Kidney epithelial cell (primary cell): ENCODE results near the gene CIC. TPM values are rescaled to one million over a fixed set of nuclear protein-coding genes. Genes with fewer than 3 reads are reported as not detected.

Experiments used
- DNase-seq: peaks from one replicate; pipeline ENCODE4 v3.0.0-alpha.2; 2010; ENCODE audit warnings: low read depth
- H3K27me3 ChIP-seq: 2 replicates; pipeline ENCODE4 v1.6.0; 2011; ENCODE audit warnings: low read length; ENCODE audit not compliant: control insufficient read depth, insufficient read depth
- H3K36me3 ChIP-seq: 2 replicates; pipeline ENCODE4 v1.5.1; 2011; ENCODE audit warnings: low read length; ENCODE audit not compliant: control insufficient read depth, insufficient read depth
- H3K4me3 ChIP-seq: 2 replicates; pipeline ENCODE4 v1.5.1; 2011; ENCODE audit warnings: low read depth, mild to moderate bottlenecking, control low read depth, low read length
- CTCF ChIP-seq: IDR thresholded peaks from 2 replicates; pipeline ENCODE4 v1.5.1; 2011; ENCODE audit warnings: mild to moderate bottlenecking, moderate library complexity, low read length, control low read depth, inconsistent platforms; ENCODE audit not compliant: insufficient read depth, poor library complexity, severe bottlenecking
- total RNA-seq: library from RNA; depleted of rRNA; stranded (reverse); fragments of >200 nt; gene quantifications from 2 replicates; pipeline ENCODE4 v1.2.3, GENCODE V29; 2015

The CIC gene
- total RNA-seq, 1 donor from 2014 or later = 41.7 TPM

DNA sequence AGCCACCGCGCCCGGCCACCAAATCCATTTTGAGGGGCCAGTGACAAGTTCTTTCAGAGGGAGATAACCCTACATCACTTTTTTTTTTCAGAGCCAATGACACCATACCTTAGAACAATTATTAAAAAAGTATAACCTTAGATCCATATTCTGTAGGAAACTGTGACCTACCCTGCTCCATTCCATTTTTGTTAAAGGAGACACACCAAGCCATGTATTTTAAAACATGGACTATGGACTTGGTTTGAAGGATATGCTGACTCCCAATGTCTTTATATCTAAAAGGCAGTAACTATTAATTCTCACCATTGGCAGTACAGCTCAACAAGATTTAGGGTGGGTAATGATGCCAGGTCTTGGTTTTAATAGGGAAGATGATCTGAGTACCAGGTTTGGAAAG lies 27.8 kb upstream of the CIC start:
- Histone ChIP-seq H3K4me3 (peak overlapping the region; percentile 75), H3K36me3 (peaks cover 2% of the 10 kb centered on the region), H3K27me3 (no peaks in the 10 kb centered on the region)
- no peak for DNase-seq
- no peak for TF ChIP-seq CTCF

GRCh38 chr19:42242069-42242511 lies 27.0 kb upstream of the CIC start:
- no peak for DNase-seq
- peak overlapping the region; percentile 75 for H3K4me3 ChIP-seq
- H3K36me3 ChIP-seq = no peaks in the 10 kb centered on the region
- no peak for TF ChIP-seq CTCF
- H3K27me3 ChIP-seq = no peaks in the 10 kb centered on the region

DNA sequence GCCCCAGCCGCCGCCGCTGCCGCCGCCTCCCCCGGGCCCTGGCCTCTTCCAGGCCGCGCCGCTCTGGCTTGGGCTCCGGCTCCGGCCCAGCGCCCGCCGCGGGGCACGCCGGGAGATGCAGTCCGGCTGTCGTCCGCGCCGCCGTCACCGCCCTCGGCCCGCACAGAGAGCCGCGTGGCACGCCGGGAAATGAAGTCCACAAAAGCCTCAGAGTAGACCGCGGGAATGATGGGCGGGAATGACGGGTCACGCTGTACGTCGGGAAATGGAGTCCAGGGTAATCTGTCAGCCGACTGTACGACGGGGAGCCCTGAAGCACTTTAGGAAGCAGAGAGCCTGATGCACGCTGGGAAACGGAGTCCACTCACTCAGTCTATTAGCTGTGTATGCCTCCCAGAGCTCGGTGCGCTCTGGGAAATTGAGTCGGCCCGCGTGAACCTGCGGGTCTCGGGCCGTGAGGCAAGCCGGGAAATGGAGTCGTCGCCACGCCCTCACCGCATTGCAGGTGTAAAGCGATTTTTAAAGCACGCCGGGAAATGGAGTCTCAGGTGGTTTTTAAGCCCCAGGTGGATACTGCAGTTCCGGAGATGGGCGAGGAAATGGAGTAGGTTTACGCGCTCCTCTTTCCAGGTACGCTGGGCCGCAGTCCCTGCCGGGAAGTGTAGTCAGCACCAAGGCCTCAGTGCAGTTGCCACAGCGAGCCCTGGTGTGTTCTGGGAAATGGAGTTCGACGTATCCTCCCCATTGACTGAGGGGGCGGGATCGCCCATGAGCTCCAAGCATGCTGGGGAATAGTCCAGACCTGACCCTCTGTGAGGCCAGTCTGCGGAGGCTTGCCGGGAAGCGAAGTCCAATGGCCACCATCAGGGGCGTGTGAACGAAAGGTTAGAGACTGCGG lies 26.3 kb upstream of the CIC start, which contains the start of gene GSK3A:
GSK3A (minus strand) TSS at position 91 of the 898 bp plus-strand sequence. CDS start 137 bp downstream, outside the sequence.
- TF ChIP-seq CTCF = no peak
- no peaks in the 10 kb centered on the region for H3K27me3 ChIP-seq
- H3K4me3 ChIP-seq = peak within 1 kb of the TSS; percentile 75
- no peaks in the 10 kb centered on the region for H3K36me3 ChIP-seq
- DNase-seq = peak; percentile 98

GRCh38 chr19:42244347-42245220 lies 24.5 kb upstream of the CIC start:
- TF ChIP-seq CTCF = peak; percentile 59
- Histone ChIP-seq H3K27me3 (no peaks in the 10 kb centered on the region), H3K4me3 (peak overlapping the region; percentile 49), H3K36me3 (peaks cover 1% of the 10 kb centered on the region)
- DNase-seq = peak; percentile 71

DNA sequence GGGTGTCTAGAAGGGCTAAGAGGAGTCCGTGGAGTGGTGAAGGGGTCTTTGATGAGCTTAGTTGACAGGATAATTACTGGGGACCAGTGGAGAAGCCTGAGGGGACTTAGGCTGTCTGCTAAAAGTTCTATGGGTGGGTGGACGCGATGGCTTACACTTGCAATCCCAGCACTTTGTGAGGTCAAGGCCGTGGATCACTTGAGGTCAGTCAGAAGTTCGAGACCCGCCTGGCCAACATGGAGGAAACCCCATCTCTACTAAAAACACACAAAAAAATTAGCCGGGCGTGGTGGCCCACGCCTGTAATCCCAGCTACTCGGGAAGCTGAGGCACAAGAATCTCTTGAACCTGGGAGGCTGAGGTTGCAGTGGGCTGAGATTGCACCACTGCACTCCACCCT lies 23.8 kb upstream of the CIC start:
- H3K4me3 ChIP-seq = no peak overlapping the region
- TF ChIP-seq CTCF = no peak
- no peaks in the 10 kb centered on the region for H3K27me3 ChIP-seq
- DNase-seq = no peak
- peaks cover 3% of the 10 kb centered on the region for H3K36me3 ChIP-seq
